ENCODE data around the gene NAMPT. TPM values are rescaled to one million over a fixed set of nuclear protein-coding genes. Genes with fewer than 3 reads are reported as not detected.

Gene NAMPT
- total RNA-seq, 2 donors from 2014 or later, result 101 to 111 TPM

DNA sequence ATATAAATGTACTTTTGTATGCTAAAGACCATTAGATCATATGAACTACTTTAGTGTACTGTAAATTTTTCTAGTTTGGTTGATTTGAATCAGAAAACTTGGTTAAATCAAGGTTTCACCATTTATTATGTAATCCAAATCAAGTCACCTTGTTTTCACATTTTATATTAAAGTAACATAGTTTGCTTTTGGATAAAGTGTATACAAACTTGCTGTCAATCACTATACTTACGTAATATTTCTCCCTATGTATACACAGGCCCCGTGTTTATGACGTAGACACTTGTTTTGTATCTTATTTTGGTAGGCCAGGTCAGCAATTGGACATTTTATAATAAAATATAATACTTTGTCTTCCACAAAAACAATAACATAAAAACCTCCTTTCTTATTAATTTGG, 32.2 kb downstream of the NAMPT start:
- Mint-ChIP-seq H3K4me1 (no peaks in the 10 kb centered on the region), H3K4me3 (no peak overlapping the region), H3K27ac (no peak overlapping the region), H3K27me3 (ENCODE audit: insufficient read depth) (no peaks in the 10 kb centered on the region), H3K36me3 (ENCODE audit: low read depth) (peaks cover 67% of the 10 kb centered on the region), H3K9me3 (peaks cover 7% of the 10 kb centered on the region)
- Histone ChIP-seq H3K27ac (ENCODE audit: low read depth, low read length) (no peak overlapping the region), H3K36me3 (ENCODE audit: control insufficient read depth, insufficient read depth, low read length) (peaks cover 89% of the 10 kb centered on the region), H3K4me1 (ENCODE audit: control insufficient read depth, insufficient read depth, low read length) (no peaks in the 10 kb centered on the region), H3K9ac (ENCODE audit: extremely low read depth, low read length, poor library complexity, severe bottlenecking) (no peak overlapping the region), H3K27me3 (ENCODE audit: control insufficient read depth, insufficient read depth, low read length, poor library complexity, severe bottlenecking) (no peaks in the 10 kb centered on the region), H3K9me3 (ENCODE audit: control insufficient read depth, low read length) (peaks cover 31% of the 10 kb centered on the region), H3K4me3 (ENCODE audit: low read length) (no peak overlapping the region)
- DNase-seq, result no peak
- no CpG with 5 or more reads among the region's 3 CpGs for WGBS, 2 experiments (ENCODE audit: insufficient coverage in 1 of 2, insufficient read length in 1 of 2)
- TF ChIP-seq, protein P1, sequence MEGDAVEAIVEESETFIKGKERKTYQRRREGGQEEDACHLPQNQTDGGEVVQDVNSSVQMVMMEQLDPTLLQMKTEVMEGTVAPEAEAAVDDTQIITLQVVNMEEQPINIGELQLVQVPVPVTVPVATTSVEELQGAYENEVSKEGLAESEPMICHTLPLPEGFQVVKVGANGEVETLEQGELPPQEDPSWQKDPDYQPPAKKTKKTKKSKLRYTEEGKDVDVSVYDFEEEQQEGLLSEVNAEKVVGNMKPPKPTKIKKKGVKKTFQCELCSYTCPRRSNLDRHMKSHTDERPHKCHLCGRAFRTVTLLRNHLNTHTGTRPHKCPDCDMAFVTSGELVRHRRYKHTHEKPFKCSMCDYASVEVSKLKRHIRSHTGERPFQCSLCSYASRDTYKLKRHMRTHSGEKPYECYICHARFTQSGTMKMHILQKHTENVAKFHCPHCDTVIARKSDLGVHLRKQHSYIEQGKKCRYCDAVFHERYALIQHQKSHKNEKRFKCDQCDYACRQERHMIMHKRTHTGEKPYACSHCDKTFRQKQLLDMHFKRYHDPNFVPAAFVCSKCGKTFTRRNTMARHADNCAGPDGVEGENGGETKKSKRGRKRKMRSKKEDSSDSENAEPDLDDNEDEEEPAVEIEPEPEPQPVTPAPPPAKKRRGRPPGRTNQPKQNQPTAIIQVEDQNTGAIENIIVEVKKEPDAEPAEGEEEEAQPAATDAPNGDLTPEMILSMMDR (conservative IDR thresholded peaks at IDR 0.05), result no peak

DNA sequence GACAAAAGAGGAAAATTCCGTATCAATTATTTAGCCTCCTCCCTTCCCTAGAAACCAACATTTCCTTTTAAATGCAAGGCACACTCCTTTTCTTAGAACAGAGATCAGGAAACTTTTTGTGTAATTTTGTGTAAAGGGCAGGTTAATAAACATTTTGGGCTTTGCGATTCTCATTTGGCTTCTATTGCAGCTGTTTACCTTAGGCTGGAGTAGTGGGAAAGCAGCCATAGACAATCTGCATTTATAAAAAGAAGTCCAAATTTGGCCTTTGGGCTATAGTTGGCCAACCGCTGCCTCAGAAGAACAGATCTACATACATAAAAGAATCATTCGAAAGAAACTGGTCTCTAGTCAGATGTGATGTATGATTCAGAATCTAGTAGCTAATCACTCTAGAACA, 35.3 kb downstream of the NAMPT start:
- H3K9ac ChIP-seq (ENCODE audit: extremely low read depth, low read length, poor library complexity, severe bottlenecking), result no peak overlapping the region
- Mint-ChIP-seq H3K27ac (no peak overlapping the region), H3K4me1 (no peaks in the 10 kb centered on the region), H3K9me3 (peaks cover 14% of the 10 kb centered on the region), H3K4me3 (no peak overlapping the region), H3K36me3 (ENCODE audit: low read depth) (peaks cover 54% of the 10 kb centered on the region), H3K27me3 (ENCODE audit: insufficient read depth) (no peaks in the 10 kb centered on the region)
- no peaks in the 10 kb centered on the region for H3K27me3 ChIP-seq (ENCODE audit: control insufficient read depth, insufficient read depth, low read length, poor library complexity, severe bottlenecking)
- peaks cover 41% of the 10 kb centered on the region for H3K9me3 ChIP-seq (ENCODE audit: control insufficient read depth, low read length)
- no peaks in the 10 kb centered on the region for H3K4me1 ChIP-seq (ENCODE audit: control insufficient read depth, insufficient read depth, low read length)
- 91% methylated on average over 3 of the region's 4 CpGs for WGBS, 2 experiments (ENCODE audit: insufficient coverage in 1 of 2, insufficient read length in 1 of 2)
- no peak for DNase-seq
- TF ChIP-seq, protein P1 (conservative IDR thresholded peaks at IDR 0.05), result no peak
- H3K36me3 ChIP-seq (ENCODE audit: control insufficient read depth, insufficient read depth, low read length), result peaks cover 69% of the 10 kb centered on the region
- H3K27ac ChIP-seq (ENCODE audit: low read depth, low read length), result no peak overlapping the region
- peak overlapping the region; percentile 18 for H3K4me3 ChIP-seq (ENCODE audit: low read length)

DNA sequence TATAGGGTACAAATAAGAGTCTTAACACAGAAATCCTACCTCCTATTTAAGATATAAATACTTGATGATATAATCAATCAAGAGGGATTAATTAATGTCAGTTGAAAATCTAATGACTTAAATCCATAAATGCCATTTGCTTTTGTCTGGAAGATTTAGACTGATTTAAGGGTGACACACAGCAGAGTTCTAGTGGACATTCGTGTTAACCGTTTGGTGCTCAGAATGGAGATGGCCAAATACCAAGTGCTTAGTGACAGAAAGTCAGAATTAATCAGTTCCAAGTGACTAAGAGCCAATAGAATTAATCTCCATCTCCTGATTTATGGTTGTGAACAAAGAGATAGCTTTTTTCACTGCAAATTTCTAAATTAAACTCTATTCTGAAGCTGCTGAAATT, 36.2 kb downstream of the NAMPT start:
- Mint-ChIP-seq H3K27ac (no peak overlapping the region), H3K4me1 (no peaks in the 10 kb centered on the region), H3K27me3 (ENCODE audit: insufficient read depth) (no peaks in the 10 kb centered on the region), H3K4me3 (no peak overlapping the region), H3K36me3 (ENCODE audit: low read depth) (peaks cover 49% of the 10 kb centered on the region), H3K9me3 (peaks cover 21% of the 10 kb centered on the region)
- TF ChIP-seq, protein P1 (conservative IDR thresholded peaks at IDR 0.05), result no peak
- Histone ChIP-seq H3K4me3 (ENCODE audit: low read length) (no peak overlapping the region), H3K9me3 (ENCODE audit: control insufficient read depth, low read length) (peaks cover 50% of the 10 kb centered on the region), H3K4me1 (ENCODE audit: control insufficient read depth, insufficient read depth, low read length) (no peaks in the 10 kb centered on the region), H3K36me3 (ENCODE audit: control insufficient read depth, insufficient read depth, low read length) (peaks cover 60% of the 10 kb centered on the region), H3K9ac (ENCODE audit: extremely low read depth, low read length, poor library complexity, severe bottlenecking) (no peak overlapping the region), H3K27me3 (ENCODE audit: control insufficient read depth, insufficient read depth, low read length, poor library complexity, severe bottlenecking) (no peaks in the 10 kb centered on the region), H3K27ac (ENCODE audit: low read depth, low read length) (no peak overlapping the region)
- 97 to 100% methylated on average over 2 of the region's 2 CpGs for WGBS, 2 experiments (ENCODE audit: insufficient coverage in 1 of 2, insufficient read length in 1 of 2)
- no peak for DNase-seq

All from endodermal cell (in vitro differentiated cells).